NK-92 treated with Interleukin-12 subunit alpha and Interleukin-12 subunit beta, amount 100 ng/mL, for 24 hours (cell line): Measurements from ENCODE around the gene L1CAM.

Source experiments
- DNase-seq: peaks from one replicate; lab custom pipeline; 2025; lab: John Stamatoyannopoulos, UW

The L1CAM gene

DNA sequence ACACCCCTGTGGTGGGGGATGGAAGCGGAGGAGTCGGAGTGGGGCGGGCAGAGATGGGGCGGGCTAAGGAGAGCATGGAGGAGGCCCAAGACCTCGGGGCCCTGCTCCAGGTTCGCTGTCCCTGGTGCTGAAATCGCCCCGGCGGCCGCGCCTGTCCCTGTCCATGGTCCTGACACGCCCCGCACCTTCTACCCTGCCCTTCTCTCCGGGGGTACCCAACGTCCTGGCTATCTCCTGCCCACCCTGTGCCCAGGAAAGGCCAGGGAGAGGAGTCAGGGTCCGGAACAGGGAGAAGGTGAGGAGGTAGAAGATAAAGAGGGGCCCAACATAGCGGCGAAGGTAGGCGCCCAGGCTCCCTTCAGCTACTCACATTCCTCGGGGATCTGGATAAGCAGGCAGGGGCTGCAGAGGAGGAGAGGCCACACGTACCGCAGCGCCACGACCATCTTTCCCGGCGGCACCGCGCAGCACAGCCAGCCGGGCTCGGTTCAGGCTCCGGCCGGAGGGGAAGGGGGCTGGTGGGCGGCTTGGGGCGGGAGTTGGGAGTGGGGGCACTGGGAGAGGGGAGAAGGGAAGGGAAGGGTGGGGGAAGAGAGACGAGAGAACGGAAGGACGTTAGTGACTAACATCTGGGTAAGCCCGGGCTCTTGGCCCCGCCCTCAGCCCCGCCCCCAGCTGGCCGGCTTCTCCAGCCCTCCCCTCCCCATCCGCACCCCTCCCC is 10.4 kb downstream of the L1CAM start:
- no peak for DNase-seq

DNA sequence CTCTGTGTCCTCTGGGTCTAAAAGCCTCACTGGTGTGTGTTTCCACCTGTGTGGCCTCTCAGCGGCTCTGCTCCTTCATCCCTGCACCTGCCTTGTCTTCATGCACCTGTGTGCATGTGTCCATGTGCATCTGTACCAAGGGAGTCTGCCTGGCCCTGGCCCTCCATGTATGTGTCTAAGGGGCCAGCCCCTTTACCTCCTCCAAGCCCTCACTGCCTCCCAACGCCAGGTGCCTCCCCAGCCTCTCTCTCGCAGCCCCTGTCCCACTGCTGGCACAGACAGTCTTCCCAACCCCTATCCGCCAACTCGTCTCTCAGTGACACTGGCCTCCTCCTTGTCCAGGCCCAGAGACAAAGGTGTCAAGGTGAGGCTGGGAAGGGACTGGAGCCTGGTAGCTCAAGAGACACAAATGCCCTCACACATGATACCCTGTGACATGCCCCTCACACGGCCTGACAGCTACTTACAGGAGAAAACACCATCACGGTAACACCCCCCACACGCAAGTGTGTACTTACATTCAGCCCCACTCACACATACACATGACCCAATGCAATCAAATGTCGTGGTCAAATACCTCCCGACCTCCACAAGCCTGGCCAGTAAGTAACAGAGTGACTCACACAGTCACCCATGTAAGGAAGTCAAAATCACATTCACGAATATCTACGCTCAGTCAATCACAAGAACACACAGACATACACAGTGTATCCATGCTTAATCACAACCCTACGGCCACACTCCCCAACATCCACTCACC is 11.4 kb downstream of the L1CAM start:
- no peak for DNase-seq

DNA sequence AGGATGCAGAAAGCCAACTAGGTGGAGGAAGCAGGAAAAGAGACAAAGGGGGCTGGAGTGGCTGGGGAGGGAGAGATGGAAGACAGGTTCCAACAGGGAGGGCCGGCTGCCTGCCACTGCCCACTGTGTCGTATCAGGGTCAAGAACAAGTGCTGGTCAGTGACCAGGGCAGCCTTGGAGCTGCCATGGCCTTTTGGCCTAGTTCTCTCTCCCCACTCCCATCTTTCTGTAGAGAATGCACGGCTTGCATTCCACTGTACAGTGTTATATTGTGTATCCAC is 11.9 kb downstream of the L1CAM start:
- DNase-seq = no peak

DNA sequence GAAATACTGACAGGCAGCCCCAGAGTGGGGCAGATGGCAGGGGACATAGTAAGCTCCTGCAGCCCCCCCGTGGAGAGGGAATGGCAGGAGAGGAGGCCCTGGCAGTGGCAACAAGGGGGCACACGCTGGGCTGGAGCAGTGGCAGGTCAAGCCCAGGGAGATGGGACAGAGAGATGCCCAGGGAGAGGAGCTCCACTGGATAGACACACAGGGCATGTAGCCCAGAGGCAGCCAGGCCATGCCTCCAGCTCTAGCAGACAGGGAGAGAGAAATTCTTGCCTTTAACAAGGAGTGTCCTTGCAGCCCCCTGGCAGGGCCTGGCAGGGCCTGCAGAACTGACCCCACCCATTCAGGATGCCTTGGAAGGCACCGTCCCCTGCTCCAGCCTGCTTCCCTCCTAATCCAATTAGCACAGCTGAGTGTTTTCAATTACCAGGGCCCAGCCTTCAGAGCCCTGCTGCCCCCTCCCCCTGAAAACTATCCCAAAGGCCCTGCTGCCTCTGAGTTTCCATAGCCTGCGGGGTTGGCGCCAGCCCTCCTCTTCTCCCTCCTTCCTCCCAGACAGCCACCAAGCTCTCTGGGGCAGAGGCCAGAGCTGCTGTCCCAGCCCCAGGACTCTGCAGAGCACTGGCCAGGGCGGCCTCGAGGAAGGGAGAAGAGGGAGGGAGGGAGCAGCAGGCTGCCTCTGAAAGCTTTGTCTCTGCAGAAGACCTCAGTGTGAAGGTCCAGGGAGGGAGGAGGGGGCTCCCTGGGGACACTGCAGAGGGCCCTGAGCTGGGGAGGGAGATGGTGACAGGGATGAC is 12.5 kb downstream of the L1CAM start:
- DNase-seq = no peak

DNA sequence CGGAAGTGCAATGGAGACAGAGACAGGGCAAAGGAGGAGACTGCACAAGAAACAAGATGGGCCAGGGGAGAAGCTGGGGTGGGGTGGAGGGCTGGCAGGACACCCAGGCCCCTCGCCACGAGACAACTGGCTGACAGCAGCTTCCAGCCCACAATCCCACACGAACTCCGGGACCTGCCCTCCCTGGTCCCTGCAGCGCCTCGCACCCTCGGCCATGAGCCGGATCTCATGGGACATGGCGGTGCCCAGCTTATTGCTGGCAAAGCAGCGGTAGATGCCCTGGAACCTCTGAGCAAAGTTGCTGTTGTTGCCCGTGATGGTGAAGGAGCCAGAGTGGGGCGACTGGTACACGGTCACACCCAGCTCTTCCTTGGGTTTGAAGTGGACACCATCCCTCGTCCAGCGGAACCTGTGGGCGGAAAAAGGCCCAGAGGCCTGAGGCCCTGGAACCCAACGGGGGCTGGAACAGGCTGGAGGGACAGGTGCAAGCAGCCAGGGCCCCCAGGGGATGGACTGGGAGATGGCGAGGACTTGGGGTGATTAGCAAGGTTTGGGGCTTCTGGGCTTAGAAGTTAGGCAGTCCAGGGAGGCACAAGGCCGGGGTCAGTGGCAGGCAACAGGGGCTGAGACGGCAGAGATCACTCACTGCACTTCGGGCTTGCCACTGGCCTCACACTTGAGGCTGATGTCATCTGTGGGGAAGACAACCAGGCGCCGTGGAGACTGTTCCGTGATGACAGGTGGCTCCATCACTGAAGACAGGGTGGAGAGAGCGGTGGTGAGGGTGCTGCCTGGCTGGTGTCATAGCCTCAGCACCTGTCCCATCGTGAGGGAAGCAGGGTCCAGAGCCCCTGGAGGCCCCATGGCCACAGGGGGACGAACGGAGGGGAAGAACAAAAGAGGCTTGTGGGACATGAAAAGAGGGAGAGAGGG is 13.8 kb downstream of the L1CAM start:
- no peak for DNase-seq

DNA sequence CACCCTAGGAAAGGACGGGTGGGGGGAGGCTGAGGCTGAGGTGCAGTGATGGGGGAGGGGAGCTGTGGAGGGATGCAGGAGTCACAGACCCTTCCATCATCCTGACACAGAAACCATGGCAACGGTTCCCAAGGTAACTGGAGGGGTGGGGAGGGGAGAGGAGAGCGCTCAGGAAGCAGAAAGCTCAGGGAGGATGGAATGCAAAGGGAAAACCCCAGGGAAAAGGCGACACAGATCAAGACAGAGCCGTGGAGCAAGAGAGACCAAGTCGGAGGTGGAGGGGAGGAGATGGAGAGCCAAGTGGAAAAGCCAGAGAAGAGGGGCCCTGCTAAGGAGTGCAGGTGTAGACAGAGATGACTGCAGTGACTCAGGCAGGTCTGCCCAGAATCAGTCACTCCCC is 14.5 kb downstream of the L1CAM start:
- DNase-seq = no peak

DNA sequence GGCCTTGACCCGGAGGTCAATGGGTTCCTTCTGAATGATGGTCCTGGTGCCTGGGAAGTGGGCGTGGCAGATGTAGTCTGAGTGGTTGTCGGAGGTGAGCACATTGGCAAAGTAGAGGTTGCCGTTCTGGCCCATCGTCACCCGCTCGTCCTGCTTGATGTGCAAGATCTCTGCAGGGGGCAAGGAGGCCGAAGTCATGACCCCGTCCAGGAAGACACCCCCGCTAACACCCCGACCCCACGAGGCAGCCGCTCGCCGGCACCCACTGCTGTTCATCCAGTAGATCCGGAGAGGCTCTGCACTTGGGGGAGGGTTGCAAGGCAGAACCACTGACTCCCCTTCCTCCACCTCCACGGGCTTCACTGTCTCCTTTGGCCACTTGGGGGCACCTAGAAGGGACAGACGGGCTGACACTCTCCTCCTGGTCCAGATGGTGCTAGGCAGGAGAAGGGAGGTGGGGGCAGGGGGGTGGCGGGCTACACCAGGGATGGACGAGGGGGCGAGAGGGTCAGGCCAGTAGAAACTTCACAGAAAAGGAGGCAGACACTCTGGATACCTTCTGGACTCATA is 15.1 kb downstream of the L1CAM start:
- no peak for DNase-seq

DNA sequence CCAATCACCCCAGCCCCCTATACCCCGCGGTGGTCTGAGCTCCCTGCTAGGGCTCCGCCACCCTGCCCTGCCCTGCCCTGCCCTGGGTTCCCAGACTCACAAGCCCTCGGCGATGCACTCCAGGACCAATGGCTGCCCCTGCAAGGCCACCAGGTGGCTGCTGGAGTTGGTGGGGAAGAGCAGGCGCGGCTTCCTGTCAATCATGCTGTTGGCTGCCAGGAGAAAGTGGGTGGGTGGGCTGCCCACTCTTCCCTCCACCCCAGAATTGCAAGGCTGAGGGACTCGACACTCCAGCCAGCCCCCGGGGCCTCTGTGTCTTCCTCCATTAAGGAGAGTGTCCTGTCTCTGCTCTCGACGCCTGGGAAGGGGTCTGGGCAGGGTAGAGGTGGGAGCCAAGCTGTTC is 15.7 kb downstream of the L1CAM start:
- no peak for DNase-seq

DNA sequence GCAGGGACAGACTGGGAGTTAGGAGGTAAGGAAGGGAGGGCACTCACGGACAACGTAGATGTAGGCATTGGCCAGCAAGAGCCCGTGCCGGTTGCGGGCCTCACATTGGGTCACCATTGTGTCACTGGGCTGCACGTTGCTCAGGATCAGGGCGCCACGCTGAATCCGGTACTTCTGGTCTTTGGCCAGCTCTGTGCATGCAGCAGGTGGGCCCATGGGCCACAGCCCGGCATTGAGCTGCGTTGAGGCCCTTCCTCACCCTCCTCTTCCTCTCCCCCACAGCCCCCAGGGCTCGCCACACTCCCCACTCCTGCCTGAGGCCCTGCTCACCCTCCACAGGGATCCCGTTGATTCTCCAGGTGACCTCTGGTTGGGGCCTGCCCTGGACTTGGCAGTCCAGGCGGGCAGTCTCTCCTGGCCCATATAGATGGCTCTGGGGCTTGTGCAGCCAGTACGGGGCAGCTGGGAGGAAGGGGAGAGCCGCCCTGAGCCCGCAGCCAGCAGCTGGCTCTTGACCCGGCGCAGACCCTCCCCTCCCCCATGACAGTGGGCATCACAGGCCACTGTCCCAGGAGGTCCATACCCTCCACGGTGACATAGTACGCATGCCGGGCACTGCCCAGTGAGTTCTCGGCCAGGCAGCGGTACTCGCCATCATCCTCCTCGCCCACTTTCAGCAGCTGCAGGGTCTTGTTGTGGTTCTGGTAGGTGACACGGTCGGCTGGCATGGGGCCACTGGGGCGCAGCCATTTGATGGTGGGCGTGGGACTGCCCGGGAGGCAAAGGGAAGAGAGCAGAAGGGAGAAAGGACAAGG is 16.3 kb downstream of the L1CAM start:
- DNase-seq = no peak

DNA sequence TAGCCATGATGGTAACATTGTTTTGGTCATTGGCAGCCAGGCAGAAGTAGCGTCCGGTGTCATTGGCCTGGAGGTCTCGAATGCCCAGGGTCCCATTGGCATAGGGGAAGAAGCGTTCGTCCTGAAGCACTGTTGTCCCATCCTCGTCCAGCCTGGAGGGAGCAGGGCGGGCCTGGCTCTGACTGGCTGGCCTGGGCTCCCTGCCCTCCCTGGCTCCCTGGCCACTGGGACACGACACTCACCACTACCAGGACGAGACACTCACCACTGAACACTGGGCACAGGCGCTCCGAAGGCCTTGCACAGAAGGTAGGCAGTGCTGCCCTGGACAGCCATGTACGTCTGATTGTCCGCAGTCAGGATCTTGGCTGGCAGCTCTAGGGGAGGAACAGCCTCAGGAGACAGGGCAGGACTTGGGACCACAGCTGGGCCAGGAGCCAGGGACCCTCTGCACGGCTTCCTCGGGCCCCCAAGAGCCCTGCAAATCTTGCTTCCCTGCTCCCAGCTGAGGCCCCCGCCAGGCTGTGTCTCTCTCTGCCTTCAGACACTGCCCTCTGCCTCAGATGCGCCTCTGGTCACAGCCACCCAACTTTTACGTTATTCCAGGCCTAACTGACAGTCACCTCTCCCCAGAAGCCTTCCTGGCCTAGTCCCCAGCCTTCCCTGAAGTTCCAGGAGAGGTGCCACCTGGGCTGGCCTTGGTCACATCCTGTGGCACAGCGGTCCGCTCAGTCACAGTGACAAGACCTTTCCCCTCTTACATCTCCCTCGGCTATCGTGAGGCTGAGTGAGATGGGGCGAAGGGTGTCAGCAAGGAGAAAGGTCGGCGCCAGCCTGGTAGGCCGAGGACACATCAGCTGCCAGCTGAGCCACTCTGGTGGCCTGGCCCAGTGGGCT is 17.1 kb downstream of the L1CAM start:
- DNase-seq = no peak

DNA sequence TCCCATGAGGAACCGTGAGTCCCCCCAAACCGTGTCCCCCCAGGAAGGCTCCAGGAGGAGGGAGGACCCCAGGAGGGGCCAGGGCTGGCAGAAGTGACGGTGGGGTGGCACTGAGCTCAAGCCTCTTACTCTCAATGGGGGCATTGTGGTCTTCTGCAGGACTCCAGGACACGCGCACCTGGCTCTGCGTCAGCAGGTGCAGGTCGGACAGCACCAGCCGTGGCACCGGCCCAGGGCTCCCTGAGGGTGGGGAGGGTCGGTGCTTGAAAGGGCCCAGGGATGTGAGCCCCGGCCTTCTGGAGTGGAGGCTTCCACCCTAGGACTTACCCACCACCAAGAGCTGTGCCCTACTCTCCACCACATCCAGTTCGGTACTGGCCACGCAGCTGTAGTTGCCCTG is 18.3 kb downstream of the L1CAM start:
- no peak for DNase-seq

DNA sequence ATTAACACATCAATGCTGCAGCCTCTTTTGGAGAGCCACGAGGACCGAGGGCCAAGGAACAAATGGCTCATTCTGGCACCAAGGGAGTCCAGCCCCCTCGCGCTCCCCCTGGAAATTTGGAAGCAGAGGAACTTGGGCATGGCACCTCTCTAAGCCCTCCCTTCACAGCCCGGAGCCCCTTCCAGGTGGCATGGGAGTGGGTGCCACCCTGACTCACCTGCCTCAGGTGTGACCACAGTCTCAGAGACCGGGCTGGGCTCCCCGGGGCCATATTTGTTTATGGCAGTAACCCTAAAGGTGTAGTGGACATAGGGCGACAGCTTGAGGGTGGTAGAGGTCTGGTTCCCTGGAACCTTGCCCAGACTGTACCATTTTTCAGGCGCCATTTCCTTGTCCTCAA is 18.8 kb downstream of the L1CAM start:
- no peak for DNase-seq

DNA sequence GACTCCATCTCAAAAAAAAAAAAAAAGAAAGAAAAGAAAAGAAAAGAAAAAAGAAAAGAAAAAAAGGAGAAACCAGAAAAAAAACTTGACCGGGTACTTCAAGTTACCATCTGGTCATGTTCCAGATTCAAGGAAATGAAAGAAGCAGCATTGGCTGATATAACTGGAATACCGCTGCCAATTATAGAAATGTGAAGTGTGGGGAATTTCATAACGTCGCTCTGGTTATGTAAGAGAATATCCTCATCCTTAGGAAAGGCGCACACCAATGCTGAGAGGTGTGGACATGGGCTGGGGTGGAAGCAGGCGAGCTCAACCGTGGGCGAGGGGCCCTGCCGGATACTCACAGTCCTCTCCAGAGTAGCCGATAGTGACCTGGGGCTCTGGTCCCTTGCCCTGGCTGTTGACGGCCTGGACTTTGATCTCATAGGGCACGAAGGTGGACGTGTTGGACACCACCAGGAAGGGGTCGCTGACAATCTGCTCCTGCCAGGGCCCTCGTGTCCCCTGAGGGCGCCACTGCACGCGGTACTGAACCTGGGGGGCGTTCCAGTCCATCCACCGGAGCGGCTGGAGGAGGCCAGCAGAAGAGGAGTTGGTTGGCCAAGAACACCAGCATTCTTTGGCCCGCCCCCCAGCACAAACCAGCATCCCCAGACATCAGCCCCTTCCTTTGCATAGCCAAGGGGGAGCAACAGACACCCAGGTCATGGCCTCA is 19.5 kb downstream of the L1CAM start:
- no peak for DNase-seq

DNA sequence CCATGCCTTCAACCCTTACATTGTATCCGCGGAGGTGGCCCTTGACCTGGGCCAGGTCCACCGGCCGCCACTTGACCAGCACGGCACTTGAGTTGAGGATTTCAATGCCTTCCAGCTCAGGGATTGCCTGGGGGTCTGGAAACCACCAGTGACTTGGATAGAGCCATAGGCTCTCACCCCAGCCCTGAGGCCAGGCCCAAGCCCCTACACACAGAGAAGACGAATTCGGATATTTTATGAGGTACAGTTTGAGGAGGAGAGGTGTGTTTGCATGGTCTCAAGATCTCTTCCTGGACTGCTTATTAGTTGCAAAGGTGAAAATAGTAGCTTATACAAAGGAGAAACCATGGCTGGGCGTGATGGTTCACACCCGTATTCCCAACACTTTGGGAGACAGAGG is 20.3 kb downstream of the L1CAM start:
- no peak for DNase-seq

DNA sequence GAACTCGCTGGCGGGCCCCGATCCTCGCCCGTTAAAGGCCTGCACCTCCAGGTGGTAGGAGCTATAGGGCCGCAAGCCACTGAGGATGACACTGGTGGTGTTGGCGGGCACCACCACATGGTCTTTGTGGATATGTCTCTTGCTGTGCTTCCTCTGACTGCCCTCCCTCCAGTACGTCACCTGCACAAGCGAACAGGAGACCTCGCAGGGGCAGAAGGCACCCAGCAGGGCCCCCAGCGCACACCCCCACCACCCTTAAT is 20.7 kb downstream of the L1CAM start:
- no peak for DNase-seq

DNA sequence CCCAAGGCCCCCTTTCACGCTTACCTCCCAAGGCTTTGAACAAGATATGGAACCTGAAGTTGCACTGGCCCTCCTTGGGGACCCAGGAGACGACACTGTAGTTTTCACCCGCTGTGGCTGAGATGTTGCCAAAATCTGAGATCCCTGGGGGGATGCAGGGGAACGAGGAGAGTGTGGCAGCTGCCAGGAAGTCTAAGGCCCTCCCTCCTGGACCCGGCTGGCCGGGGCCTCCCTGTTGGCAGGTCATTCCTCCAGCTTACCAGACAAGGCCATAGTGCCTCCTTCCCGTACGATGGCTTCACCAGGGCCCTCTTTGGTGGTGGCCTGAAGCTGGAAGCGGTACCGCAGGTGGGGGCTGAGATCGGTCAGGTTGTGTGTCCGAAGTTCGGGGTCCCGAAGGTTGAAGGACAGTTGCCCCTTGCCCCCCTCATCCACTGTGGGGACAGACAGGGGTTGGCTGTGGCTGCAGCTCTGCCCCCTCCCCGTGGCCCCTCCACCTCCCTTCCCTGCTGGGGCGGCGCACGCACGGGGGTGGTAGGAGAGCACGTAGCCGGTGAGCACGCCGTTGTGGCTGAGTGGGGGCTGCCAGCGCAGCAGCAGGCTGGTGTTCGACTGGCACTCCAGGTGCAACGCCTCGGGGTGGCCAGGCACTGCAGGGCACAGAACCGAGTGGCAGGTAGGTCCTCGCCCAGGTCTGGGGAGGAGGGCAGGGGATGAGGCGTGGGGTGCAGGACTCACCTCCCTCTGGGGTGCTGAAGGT is 21.2 kb downstream of the L1CAM start:
- DNase-seq = no peak

DNA sequence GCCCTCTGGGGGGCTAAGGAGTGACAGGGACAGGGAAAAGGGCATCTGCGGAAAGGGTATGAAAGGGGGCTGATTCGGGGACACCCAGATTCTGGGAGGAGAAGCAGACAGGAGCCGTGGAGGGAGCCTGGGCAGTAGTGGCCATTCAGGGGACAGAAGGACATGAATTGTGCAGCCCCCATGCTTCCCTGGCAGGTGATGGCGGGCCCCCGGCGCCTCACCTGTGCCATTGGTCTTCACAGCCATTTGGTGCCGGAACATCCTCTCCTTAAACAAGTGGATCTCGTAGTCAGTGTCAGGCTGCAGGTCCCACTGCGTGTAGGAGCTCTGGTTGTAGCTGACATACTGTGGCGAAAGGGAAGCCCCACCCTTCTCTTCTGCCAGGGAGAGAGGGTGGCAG is 21.9 kb downstream of the L1CAM start:
- no peak for DNase-seq

DNA sequence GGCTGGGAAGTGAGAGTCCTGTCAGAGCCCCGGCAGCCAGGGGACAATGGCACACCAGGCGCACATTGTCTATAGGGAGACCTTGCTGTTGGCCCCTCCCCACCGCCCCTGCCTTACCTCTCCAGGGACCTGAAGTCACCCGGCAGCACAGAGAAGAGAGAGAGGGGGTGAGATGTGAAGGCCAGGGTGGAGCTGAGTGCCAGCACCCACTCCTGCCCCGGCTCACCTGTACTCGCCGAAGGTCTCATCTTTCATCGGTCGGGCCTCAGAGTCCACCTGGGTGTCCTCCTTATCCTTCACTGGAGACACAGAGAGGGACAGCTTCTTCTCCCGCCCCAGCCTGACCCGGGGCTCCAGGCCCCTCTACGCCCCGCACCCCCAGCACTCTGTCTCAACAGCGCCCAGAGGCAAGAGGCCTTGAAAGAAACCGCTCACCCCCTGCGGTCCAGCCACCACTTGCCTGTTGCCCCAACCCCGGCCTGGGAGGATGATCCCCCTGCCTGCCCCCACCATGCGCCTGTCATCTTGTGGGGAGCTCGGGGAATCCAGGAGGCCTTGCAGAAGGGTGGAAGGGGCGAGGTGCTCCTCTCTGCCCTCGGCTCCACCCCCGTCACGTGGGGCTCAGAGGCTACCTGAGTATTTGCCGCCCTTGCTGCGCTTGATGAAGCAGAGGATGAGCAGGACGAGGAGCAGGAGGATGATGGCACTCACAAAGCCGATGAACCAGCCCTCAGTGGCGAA is 22.6 kb downstream of the L1CAM start:
- DNase-seq = no peak
